Endothelial cell of umbilical vein (primary cell): ENCODE data around the gene FMO2. TPM values are rescaled to one million over a fixed set of nuclear protein-coding genes. Genes with fewer than 3 reads are reported as not detected.

Experiments used
- BruUV-seq: library from RNA; stranded (reverse); fragments of 400-500 nt; replicated peaks from 2 replicates; lab custom pipeline; 2021; lab: Mats Ljungman, UMichigan
- CTCF ChIA-PET: fragments of 300-600, 350-600 bp; sonication (Branson Sonifier 250); formaldehyde crosslinking; loops from one replicate; lab custom pipeline; 2021; ENCODE audit warnings: antibody characterized with exemption, inconsistent platforms; lab: Charles Lee
- POLR2A ChIA-PET: fragments of 300-600, 350-600 bp; sonication (Branson Sonifier 250); formaldehyde crosslinking; loops from one replicate; lab custom pipeline; 2021; ENCODE audit warnings: antibody characterized with exemption, inconsistent platforms; lab: Charles Lee
- DNase-seq: peaks from one replicate; pipeline ENCODE4 v3.0.0-alpha.2; 2011; ENCODE audit warnings: low read depth, low spot score
- FAIRE-seq: peaks from 2 replicates; lab custom pipeline; 2011; peaks lifted over from hg19 to GRCh38; lab: Jason Lieb, UNC
- H2AFZ ChIP-seq: 2 replicates; pipeline ENCODE4 v1.6.0; 2012; ENCODE audit warnings: low read depth, low read length, control low read depth, inconsistent platforms
- H3K27ac ChIP-seq: 2 replicates; pipeline ENCODE4 v1.5.1; 2011; ENCODE audit warnings: low read depth, mild to moderate bottlenecking, control low read depth, low read length, moderate library complexity; ENCODE audit not compliant: insufficient read depth
- H3K27me3 ChIP-seq, 2 experiments: 2 replicates each; pipeline versions ENCODE4 v1.6.0 to v1.6.1; 2011; ENCODE audit warnings: low read length in 2 of 2, mixed read lengths in 1 of 2; ENCODE audit not compliant: control insufficient read depth in 2 of 2, insufficient read depth in 2 of 2
- H3K36me3 ChIP-seq, 2 experiments: 2 replicates in 1 of 2; 3 replicates in 1 of 2; pipeline ENCODE4 v1.5.1; 2011; ENCODE audit warnings: low read length in 2 of 2, mild to moderate bottlenecking in 1 of 2, moderate library complexity in 1 of 2; ENCODE audit not compliant: control insufficient read depth in 2 of 2, insufficient read depth in 2 of 2; ENCODE audit errors: extremely low read depth in 1 of 2
- H3K4me1 ChIP-seq: 3 replicates; pipeline ENCODE4 v1.5.1; 2011; ENCODE audit warnings: mild to moderate bottlenecking, low read length; ENCODE audit not compliant: control insufficient read depth, insufficient read depth; ENCODE audit errors: extremely low read depth
- H3K4me2 ChIP-seq: 2 replicates; pipeline ENCODE4 v1.6.1; 2011; ENCODE audit warnings: low read length, control low read depth, mixed read lengths; ENCODE audit not compliant: insufficient read depth
- H3K4me3 ChIP-seq, 3 experiments: fragments of 200-600 bp in 1 of 3; sonication (generic), shearing (Covaris generic) in 1 of 3; replicated peaks in 1 of 3; 2 replicates each; pipeline ENCODE4 v1.5.1; 2011 to 2016; ENCODE audit warnings: control low read depth in 3 of 3, low read length in 3 of 3, mild to moderate bottlenecking in 2 of 3, inconsistent platforms in 1 of 3, low read depth in 1 of 3, moderate library complexity in 1 of 3; ENCODE audit not compliant: insufficient read depth in 1 of 3
- H3K79me2 ChIP-seq: 2 replicates; pipeline ENCODE4 v1.6.0; 2012; ENCODE audit warnings: low read length, inconsistent platforms; ENCODE audit not compliant: control insufficient read depth, insufficient read depth
- H3K9ac ChIP-seq: replicated peaks from 2 replicates; pipeline ENCODE3; 2011; ENCODE audit warnings: low read length, control low read depth; ENCODE audit not compliant: insufficient read depth; ENCODE audit errors: extremely low read depth
- H3K9me1 ChIP-seq: replicated peaks from 3 replicates; pipeline ENCODE4 v1.6.0; 2011; ENCODE audit warnings: mild to moderate bottlenecking, low read length; ENCODE audit not compliant: control insufficient read depth, insufficient read depth; ENCODE audit errors: extremely low read depth
- H3K9me3 ChIP-seq: replicated peaks from 2 replicates; pipeline ENCODE4 v1.5.1; 2012; ENCODE audit warnings: low read length, inconsistent platforms; ENCODE audit not compliant: control insufficient read depth, insufficient read depth
- H4K20me1 ChIP-seq: replicated peaks from 2 replicates; pipeline ENCODE3; 2011; ENCODE audit warnings: mild to moderate bottlenecking, low read length; ENCODE audit not compliant: control insufficient read depth, insufficient read depth; ENCODE audit errors: extremely low read depth
- CTCF ChIP-seq, 2 donors: IDR thresholded peaks; 1 replicate in 1 of 2; 2 replicates in 1 of 2; pipeline ENCODE4 v1.5.1; 2011; ENCODE audit warnings: low read length in 2 of 2, mild to moderate bottlenecking in 2 of 2, moderate library complexity in 2 of 2, control low read depth in 1 of 2, inconsistent platforms in 1 of 2, low read depth in 1 of 2; ENCODE audit not compliant: insufficient read depth in 1 of 2; ENCODE audit errors: extremely low read depth in 1 of 2
- EZH2 ChIP-seq: IDR thresholded peaks from 2 replicates; pipeline ENCODE4 v1.6.1; 2012; ENCODE audit warnings: borderline replicate concordance, low read depth, mild to moderate bottlenecking, moderate library complexity, low read length, inconsistent platforms; ENCODE audit not compliant: severe bottlenecking
- FOS ChIP-seq: IDR thresholded peaks from 2 replicates; pipeline ENCODE4 v1.6.1; 2011; ENCODE audit warnings: mild to moderate bottlenecking, low read length, moderate library complexity, borderline replicate concordance; ENCODE audit not compliant: insufficient read depth
- GATA2 ChIP-seq: IDR thresholded peaks from 2 replicates; pipeline ENCODE4 v1.7.0; 2011; ENCODE audit warnings: low read depth, mild to moderate bottlenecking, moderate library complexity, mixed read lengths, low read length; ENCODE audit not compliant: insufficient read length, insufficient read depth
- JUN ChIP-seq: IDR thresholded peaks from 2 replicates; pipeline ENCODE4 v1.6.1; 2011; ENCODE audit warnings: borderline replicate concordance, low read depth; ENCODE audit not compliant: insufficient read length, insufficient read depth
- MAX ChIP-seq: IDR thresholded peaks from 2 replicates; pipeline ENCODE4 v1.6.1; 2011; ENCODE audit not compliant: insufficient read depth, insufficient read length
- MYC ChIP-seq: IDR thresholded peaks from one replicate; pipeline ENCODE4 v1.6.1; 2011; ENCODE audit warnings: mild to moderate bottlenecking, low read depth, low read length
- POLR2A ChIP-seq: IDR thresholded peaks from 2 replicates; pipeline ENCODE4 v1.6.1; 2012; ENCODE audit warnings: low read depth, mild to moderate bottlenecking, control low read depth, low read length
- POLR2AphosphoS5 ChIP-seq: IDR thresholded peaks from 2 replicates; pipeline ENCODE4 v1.6.1; 2012; ENCODE audit warnings: low read depth, mild to moderate bottlenecking, control low read depth, low read length, moderate library complexity; ENCODE audit not compliant: insufficient read depth
- dilution Hi-C: fragments of 300-500 bp; cut with MboI; formaldehyde crosslinking; loops from one replicate; pipeline ENCODE4 v1.15.0; 2019; ENCODE audit warnings: low sequenced_read_pairs; ENCODE audit not compliant: extremely low pct_ligation_motif_present
- intact Hi-C: fragments of 100-400 bp; cut with micrococcal nuclease; formaldehyde crosslinking; loops from one replicate; pipeline ENCODE4 v1.10.0; 2022
- polyA plus RNA-seq, 4 experiments: library from polyadenylated mRNA; depleted of rRNA in 3 of 4; stranded (reverse) in 3 of 4; unstranded in 1 of 4; fragments of >200 nt; gene quantifications; 2 replicates each; pipeline versions ENCODE4 v1.2.1 to v1.2.3, GENCODE V29; 2011 to 2012; ENCODE audit warnings: missing spikeins in 1 of 4
- total RNA-seq: library from RNA; stranded (reverse); gene quantifications from 2 replicates; pipeline ENCODE4 v1.2.3, GENCODE V29; 2021

FMO2 gene
- total and polyA plus RNA-seq, 2 donors (not counting 3 experiments of a cell fraction or from before 2014, with no cell fraction given), result not detected

GRCh38 chr1:171160639-171161354 lies 24.3 kb upstream of the FMO2 start:
- FAIRE-seq, result no peak
- DNase-seq, result no peak
- no peaks in the 10 kb centered on the region for H3K36me3 ChIP-seq
- no peak overlapping the region for H3K9ac ChIP-seq
- ChIA-PET CTCF (no interaction called here), POLR2A (interaction anchor here (0.6 kb wide), 1 partner anchor 100 kb away, joined by 7 read pairs; no protein-coding TSS in a partner anchor)
- no peaks in the 10 kb centered on the region for H4K20me1 ChIP-seq
- no peak overlapping the region for H3K27ac ChIP-seq
- H3K4me3 ChIP-seq, result no peak overlapping the region
- no TSS peak for BruUV-seq
- H3K4me1 ChIP-seq, result no peaks in the 10 kb centered on the region
- dilution Hi-C loops (no loop called here), intact Hi-C loops (no loop called here)
- H3K9me3 ChIP-seq, result no peaks in the 10 kb centered on the region
- H2AFZ ChIP-seq, result no peak overlapping the region
- no peaks in the 10 kb centered on the region for H3K9me1 ChIP-seq
- H3K4me2 ChIP-seq, result no peak overlapping the region
- TF ChIP-seq GATA2 (no peak), POLR2AphosphoS5 (no peak)
- no peaks in the 10 kb centered on the region for H3K27me3 ChIP-seq
- no peaks in the 10 kb centered on the region for H3K79me2 ChIP-seq

DNA sequence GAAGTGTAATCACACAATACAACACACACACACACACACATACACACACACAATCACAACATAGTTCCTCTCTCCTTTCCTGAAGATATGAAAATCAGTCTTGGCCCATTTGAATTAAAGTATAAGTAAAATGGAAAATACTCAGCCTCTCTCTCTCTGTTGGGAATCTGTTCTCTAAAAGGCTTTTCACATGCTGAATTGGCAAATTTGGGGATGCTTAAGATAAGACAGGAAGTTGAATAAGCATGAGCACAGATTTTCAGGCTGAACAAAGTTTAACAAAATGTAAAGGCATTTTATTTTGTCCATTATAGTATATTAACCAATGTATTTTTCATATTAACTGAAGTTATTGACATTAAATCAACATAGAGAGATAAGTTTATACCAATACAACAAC lies 23.7 kb upstream of the FMO2 start:
- BruUV-seq, result no TSS peak
- dilution Hi-C loops (no loop called here), intact Hi-C loops (no loop called here)
- FAIRE-seq (no peak), DNase-seq (no peak)
- Histone ChIP-seq H3K79me2 (no peaks in the 10 kb centered on the region), H2AFZ (no peak overlapping the region), H3K27me3 (no peaks in the 10 kb centered on the region), H3K4me2 (no peak overlapping the region), H3K9me1 (no peaks in the 10 kb centered on the region), H4K20me1 (no peaks in the 10 kb centered on the region), H3K4me3 (no peak overlapping the region), H3K9me3 (no peaks in the 10 kb centered on the region), H3K9ac (no peak overlapping the region), H3K4me1 (no peaks in the 10 kb centered on the region), H3K36me3 (no peaks in the 10 kb centered on the region), H3K27ac (no peak overlapping the region)
- TF ChIP-seq MAX (no peak), EZH2 (no peak), JUN (no peak), POLR2A (no peak), POLR2AphosphoS5 (no peak), GATA2 (no peak), FOS (no peak), CTCF (IDR thresholded peaks at IDR 0.05; ENCODE audit: extremely low read depth in 1 of 2, insufficient read depth in 1 of 2, low read depth in 1 of 2, low read length in 2 of 2) (no peak), MYC (no peak)
- ChIA-PET CTCF (no interaction called here), POLR2A (no interaction called here)
